ENCODE results near the gene UIMC1.

- TF ChIP-seq POLR2A (IDR thresholded peaks at IDR 0.05) (no peak), CTCF (IDR thresholded peaks at IDR 0.05) (no peak)
Measured at GRCh38 chr5:177049285-177049684, 42.7 kb upstream of the UIMC1 start.
